ENCODE results near the gene HABP2. TPM values are rescaled to one million over a fixed set of nuclear protein-coding genes. Genes with fewer than 3 reads are reported as not detected.

HABP2 gene
- total and polyA plus RNA-seq, 9 of the 15 experiments (the other 6 are each of a cell fraction or from before 2014, with no cell fraction given) = 0.09 TPM; not detected in 8

DNA sequence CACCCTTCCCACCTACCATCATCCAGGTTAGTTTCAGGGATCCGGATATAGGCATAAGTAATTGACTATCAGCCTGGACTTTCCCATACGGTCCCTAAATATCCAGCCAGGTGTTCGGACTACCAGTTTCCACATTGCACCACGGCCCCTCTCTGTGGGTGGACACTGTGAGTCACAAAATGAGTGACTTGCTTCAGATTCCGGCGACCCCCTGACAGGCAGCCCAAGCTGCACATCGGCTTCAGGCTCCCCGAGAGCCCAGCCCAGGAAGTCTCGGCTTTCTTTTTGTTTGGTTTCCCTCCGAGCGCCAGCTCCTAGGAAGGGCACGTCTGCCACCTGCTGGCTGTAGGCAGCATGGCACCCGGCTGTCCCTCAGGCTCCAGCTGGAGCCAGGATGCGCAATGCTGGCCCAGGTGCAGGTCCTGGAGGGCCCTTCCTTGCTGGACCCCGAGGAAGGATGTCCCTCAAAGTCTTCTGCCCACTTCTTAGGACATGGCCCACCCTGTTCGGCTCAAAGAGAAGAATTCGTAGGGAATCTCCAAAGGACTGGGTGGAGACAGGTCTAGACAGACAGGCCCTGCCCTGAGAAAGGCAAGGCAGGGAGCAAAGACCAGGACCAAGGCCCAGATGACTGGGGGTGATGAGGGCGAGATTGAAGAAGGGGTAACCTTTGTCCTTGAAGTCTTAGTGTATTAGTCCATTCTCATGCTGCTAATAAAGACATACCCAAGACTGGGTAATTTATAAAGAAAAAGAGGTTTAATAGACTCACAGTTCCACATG is 10.6 kb downstream of the HABP2 start (continued):
- TF ChIP-seq PHF8 (IDR thresholded peaks at IDR 0.05; ENCODE audit: borderline replicate concordance, low read length) = no peak
- TF ChIP-seq, protein P1, sequence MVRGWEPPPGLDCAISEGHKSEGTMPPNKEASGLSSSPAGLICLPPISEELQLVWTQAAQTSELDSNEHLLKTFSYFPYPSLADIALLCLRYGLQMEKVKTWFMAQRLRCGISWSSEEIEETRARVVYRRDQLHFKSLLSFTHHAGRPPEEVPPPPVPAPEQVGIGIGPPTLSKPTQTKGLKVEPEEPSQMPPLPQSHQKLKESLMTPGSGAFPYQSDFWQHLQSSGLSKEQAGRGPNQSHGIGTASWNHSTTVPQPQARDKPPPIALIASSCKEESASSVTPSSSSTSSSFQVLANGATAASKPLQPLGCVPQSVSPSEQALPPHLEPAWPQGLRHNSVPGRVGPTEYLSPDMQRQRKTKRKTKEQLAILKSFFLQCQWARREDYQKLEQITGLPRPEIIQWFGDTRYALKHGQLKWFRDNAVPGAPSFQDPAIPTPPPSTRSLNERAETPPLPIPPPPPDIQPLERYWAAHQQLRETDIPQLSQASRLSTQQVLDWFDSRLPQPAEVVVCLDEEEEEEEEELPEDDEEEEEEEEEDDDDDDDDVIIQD (CRISPR knock-in tag; IDR thresholded peaks at IDR 0.05) = no peak
- no peak for TF ChIP-seq MYBL2 (IDR thresholded peaks at IDR 0.05; ENCODE audit: low read depth)
- TF ChIP-seq MYBL2 (CRISPR knock-in tag; IDR thresholded peaks at IDR 0.05; ENCODE audit: borderline replicate concordance) = no peak

DNA sequence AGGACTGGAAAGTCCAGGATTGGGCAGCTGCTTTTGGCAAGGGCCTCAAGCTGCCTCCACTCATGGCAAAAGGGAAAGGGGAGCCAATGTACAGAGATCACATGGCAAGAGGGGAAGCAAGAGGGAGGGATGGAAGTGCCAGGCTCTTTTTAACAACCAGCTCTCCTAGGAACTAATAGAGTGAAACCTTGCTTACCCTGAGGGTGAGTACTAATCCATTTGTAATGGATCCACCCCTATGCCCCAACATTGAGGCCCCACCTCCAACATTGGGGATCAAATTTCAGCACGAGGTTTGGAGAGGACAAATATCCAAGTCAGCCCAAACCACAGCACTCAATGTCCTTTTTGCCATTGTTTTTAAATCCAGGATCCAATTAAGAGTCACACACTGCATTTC is 12.5 kb downstream of the HABP2 start:
- TF ChIP-seq, protein P2, sequence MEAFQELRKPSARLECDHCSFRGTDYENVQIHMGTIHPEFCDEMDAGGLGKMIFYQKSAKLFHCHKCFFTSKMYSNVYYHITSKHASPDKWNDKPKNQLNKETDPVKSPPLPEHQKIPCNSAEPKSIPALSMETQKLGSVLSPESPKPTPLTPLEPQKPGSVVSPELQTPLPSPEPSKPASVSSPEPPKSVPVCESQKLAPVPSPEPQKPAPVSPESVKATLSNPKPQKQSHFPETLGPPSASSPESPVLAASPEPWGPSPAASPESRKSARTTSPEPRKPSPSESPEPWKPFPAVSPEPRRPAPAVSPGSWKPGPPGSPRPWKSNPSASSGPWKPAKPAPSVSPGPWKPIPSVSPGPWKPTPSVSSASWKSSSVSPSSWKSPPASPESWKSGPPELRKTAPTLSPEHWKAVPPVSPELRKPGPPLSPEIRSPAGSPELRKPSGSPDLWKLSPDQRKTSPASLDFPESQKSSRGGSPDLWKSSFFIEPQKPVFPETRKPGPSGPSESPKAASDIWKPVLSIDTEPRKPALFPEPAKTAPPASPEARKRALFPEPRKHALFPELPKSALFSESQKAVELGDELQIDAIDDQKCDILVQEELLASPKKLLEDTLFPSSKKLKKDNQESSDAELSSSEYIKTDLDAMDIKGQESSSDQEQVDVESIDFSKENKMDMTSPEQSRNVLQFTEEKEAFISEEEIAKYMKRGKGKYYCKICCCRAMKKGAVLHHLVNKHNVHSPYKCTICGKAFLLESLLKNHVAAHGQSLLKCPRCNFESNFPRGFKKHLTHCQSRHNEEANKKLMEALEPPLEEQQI (IDR thresholded peaks at IDR 0.05) = no peak
- TF ChIP-seq ZFP1 (CRISPR knock-in tag; IDR thresholded peaks at IDR 0.05) (no peak), ARID2 (IDR thresholded peaks at IDR 0.05) (no peak), KDM2B (CRISPR knock-in tag; IDR thresholded peaks at IDR 0.05) (no peak)
- TF ChIP-seq, protein P3, sequence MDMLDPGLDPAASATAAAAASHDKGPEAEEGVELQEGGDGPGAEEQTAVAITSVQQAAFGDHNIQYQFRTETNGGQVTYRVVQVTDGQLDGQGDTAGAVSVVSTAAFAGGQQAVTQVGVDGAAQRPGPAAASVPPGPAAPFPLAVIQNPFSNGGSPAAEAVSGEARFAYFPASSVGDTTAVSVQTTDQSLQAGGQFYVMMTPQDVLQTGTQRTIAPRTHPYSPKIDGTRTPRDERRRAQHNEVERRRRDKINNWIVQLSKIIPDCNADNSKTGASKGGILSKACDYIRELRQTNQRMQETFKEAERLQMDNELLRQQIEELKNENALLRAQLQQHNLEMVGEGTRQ (CRISPR knock-in tag; IDR thresholded peaks at IDR 0.05) = no peak
- ATAC-seq = no peak
- BruUV-seq (replicated peaks) = no TSS peak
- Histone ChIP-seq H2AFZ (ENCODE audit: low read depth, low read length) (no peak overlapping the region), H3K9ac (ENCODE audit: insufficient read depth in 1 of 2, low read depth in 2 of 2, low read length in 2 of 2) (no peak overlapping the region), H3K27me3 (ENCODE audit: control insufficient read depth in 2 of 2, insufficient read depth in 2 of 2, low read length in 2 of 2) (peaks cover 0 to 27% of the 10 kb centered on the region in 2 experiments; a peak in 2 of 5 replicates), H3K27ac (ENCODE audit: extremely low read depth, low read depth, low read length) (no peak overlapping the region), H3K9me3 (replicated peaks; ENCODE audit: control insufficient read depth, insufficient read depth, low read depth, low read length) (no peaks in the 10 kb centered on the region), H3K4me2 (ENCODE audit: insufficient read depth, low read length) (no peak overlapping the region), H3K9me1 (ENCODE audit: control insufficient read depth, insufficient read depth, low read length) (no peaks in the 10 kb centered on the region), H3K4me3 (no peak overlapping the region), H3K36me3 (ENCODE audit: control insufficient read depth, insufficient read depth, low read length) (no peaks in the 10 kb centered on the region), H3K4me1 (replicated peaks in 1 of 2; ENCODE audit: control insufficient read depth in 2 of 2, insufficient read depth in 2 of 2, low read length in 2 of 2) (peaks cover 3 to 6% of the 10 kb centered on the region in 2 experiments; a peak in 3 of 5 replicates), H3K79me2 (ENCODE audit: control insufficient read depth, insufficient read depth, low read length) (no peaks in the 10 kb centered on the region), H4K20me1 (replicated peaks; ENCODE audit: control insufficient read depth, insufficient read depth, low read length) (no peaks in the 10 kb centered on the region)
- intact Hi-C loops (cut with micrococcal nuclease) = loop anchor here (10.0 kb wide), 1 partner anchor 181 kb away; no protein-coding TSS in a partner anchor
- ChIA-PET CTCF (ENCODE audit: low intra/inter-chr PET ratio) (no interaction called here), POLR2A (no interaction called here)
- FAIRE-seq = no peak
- WGBS (ENCODE audit: insufficient coverage, low coverage, missing lambda C conversion rate) = 0% methylated on average over 1 of the region's 1 CpG
- in situ Hi-C loops (cut with MboI) = no loop called here
- DNase-seq (ENCODE audit: extremely low read depth in 1 of 4, low spot score in 3 of 4) = no peak
